ENCODE measurements around the gene CAMK1.

CAMK1 gene

DNA sequence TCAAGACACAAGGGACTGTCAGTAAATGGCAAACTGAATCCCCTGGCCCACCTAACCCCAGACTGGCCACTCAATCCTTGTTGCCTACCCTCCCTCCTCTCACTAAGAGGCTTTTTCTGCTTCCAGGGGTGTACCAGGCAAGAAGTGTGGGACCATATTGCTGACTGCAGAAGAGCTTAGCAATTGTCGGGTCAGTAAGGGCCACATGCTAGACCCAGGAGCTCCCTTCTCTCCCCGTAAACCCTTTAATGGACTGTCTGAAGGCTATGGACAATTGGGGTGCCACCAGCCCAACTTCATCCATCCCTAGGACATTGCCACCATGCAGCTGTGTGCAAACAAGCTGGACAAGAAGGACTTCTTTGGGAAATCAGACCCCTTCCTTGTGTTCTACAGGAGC, 57.3 kb downstream of the CAMK1 start:
- Histone ChIP-seq H3K4me3 (ENCODE audit: low read length) (no peak overlapping the region), H3F3A (ENCODE audit: control insufficient read depth, insufficient read depth) (no peaks in the 10 kb centered on the region), H3K9me2 (replicated peaks; ENCODE audit: control insufficient read depth, low read length) (no peaks in the 10 kb centered on the region), H3K27ac (ENCODE audit: low read depth, low read length) (no peak overlapping the region), H3K36me3 (ENCODE audit: control insufficient read depth, low read length) (no peaks in the 10 kb centered on the region), H3K9me3 (ENCODE audit: control insufficient read depth, insufficient read depth, low read length) (no peaks in the 10 kb centered on the region), H3K27me3 (ENCODE audit: control insufficient read depth, low read length) (peaks cover 8% of the 10 kb centered on the region; the same call in 1 of the 2 replicates), H3K4me1 (ENCODE audit: control insufficient read depth, low read length) (peaks cover 9% of the 10 kb centered on the region), H3K4me2 (ENCODE audit: low read length) (no peak overlapping the region), H3K79me2 (ENCODE audit: control insufficient read depth, low read length) (no peaks in the 10 kb centered on the region), H4K20me1 (ENCODE audit: control insufficient read depth, insufficient read depth, low read depth, low read length) (no peaks in the 10 kb centered on the region)
- no peak for TF ChIP-seq EZH2phosphoT487 (IDR thresholded peaks at IDR 0.05; ENCODE audit: borderline replicate concordance, low read length)
- TF ChIP-seq, protein P1, sequence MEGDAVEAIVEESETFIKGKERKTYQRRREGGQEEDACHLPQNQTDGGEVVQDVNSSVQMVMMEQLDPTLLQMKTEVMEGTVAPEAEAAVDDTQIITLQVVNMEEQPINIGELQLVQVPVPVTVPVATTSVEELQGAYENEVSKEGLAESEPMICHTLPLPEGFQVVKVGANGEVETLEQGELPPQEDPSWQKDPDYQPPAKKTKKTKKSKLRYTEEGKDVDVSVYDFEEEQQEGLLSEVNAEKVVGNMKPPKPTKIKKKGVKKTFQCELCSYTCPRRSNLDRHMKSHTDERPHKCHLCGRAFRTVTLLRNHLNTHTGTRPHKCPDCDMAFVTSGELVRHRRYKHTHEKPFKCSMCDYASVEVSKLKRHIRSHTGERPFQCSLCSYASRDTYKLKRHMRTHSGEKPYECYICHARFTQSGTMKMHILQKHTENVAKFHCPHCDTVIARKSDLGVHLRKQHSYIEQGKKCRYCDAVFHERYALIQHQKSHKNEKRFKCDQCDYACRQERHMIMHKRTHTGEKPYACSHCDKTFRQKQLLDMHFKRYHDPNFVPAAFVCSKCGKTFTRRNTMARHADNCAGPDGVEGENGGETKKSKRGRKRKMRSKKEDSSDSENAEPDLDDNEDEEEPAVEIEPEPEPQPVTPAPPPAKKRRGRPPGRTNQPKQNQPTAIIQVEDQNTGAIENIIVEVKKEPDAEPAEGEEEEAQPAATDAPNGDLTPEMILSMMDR (IDR thresholded peaks at IDR 0.05; ENCODE audit: low read depth, low read length, poor library complexity, severe bottlenecking): no peak

DNA sequence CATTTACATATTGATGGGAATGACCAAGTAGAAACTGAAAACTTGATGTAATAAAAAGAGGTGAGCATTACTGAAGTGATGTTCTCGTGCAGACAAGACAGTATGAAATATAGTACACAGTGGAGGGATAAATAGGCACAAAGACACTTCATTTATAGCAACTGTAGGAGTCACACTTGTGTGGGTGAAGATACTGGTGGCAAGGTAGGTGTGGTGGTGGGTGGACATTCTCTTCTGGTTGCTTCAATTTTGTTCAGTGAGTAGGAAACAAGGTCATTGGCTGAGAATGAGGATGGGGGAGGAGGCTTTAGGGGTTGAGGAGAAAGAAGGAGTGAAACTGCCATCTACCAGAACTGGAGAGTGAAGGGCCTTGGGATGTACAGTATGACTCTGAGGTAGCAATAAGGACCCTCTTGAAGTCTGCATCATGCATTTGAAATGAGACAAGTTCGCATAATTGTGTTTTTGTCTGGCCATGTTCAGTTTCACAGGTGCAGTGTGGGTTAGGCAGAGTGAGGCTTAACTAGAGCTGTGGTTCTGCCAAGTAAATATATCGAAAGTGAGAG, 59.5 kb downstream of the CAMK1 start:
- H3K4me1 ChIP-seq (ENCODE audit: control insufficient read depth, low read length): peaks cover 3% of the 10 kb centered on the region
- H3K79me2 ChIP-seq (ENCODE audit: control insufficient read depth, low read length): no peaks in the 10 kb centered on the region
- no peaks in the 10 kb centered on the region for H4K20me1 ChIP-seq (ENCODE audit: control insufficient read depth, insufficient read depth, low read depth, low read length)
- H3K9me3 ChIP-seq (ENCODE audit: control insufficient read depth, insufficient read depth, low read length): no peaks in the 10 kb centered on the region
- H3K4me3 ChIP-seq (ENCODE audit: low read length): no peak overlapping the region
- H3K27ac ChIP-seq (ENCODE audit: low read depth, low read length): no peak overlapping the region
- no peaks in the 10 kb centered on the region for H3K36me3 ChIP-seq (ENCODE audit: control insufficient read depth, low read length)
- TF ChIP-seq, protein P1 (IDR thresholded peaks at IDR 0.05; ENCODE audit: low read depth, low read length, poor library complexity, severe bottlenecking): no peak
- TF ChIP-seq EZH2phosphoT487 (IDR thresholded peaks at IDR 0.05; ENCODE audit: borderline replicate concordance, low read length): no peak
- no peaks in the 10 kb centered on the region for H3F3A ChIP-seq (ENCODE audit: control insufficient read depth, insufficient read depth)
- H3K27me3 ChIP-seq (ENCODE audit: control insufficient read depth, low read length): peaks cover 5% of the 10 kb centered on the region; the same call in 1 of the 2 replicates
- H3K9me2 ChIP-seq (replicated peaks; ENCODE audit: control insufficient read depth, low read length): no peaks in the 10 kb centered on the region
- H3K4me2 ChIP-seq (ENCODE audit: low read length): no peak overlapping the region
